CD4-positive, alpha-beta T cell treated with Interleukin-15 for 1 hour (primary cell): ENCODE measurements around the gene SLCO4A1.

Experiments used
- DNase-seq: peaks from one replicate; pipeline ENCODE4 v3.0.0-alpha.2; 2020

SLCO4A1 gene

GRCh38 chr20:62642051-62642665 lies at the start of gene SLCO4A1:
Gene SLCO4A1 (plus strand): TSS chr20:62642503. CDS start chr20:62656455, 13,952 bp downstream.
- peak; percentile 84 for DNase-seq

GRCh38 chr20:62592506-62593177 lies 49.7 kb upstream of the SLCO4A1 start:
- no peak for DNase-seq

- DNase-seq: no peak
These were observed 48.7 kb upstream of the SLCO4A1 start for GRCh38 chr20:62593616-62594015.

GRCh38 chr20:62595069-62595468 lies 47.2 kb upstream of the SLCO4A1 start:
- DNase-seq: no peak

- peak; percentile 37 for DNase-seq
These were observed 46.8 kb upstream of the SLCO4A1 start for GRCh38 chr20:62595491-62595890.

GRCh38 chr20:62596486-62596885 lies 45.8 kb upstream of the SLCO4A1 start:
- DNase-seq: no peak

GRCh38 chr20:62596921-62597320 lies 45.4 kb upstream of the SLCO4A1 start:
- no peak for DNase-seq

- no peak for DNase-seq
These were observed 44.7 kb upstream of the SLCO4A1 start for GRCh38 chr20:62597416-62598115.

- DNase-seq: peak; percentile 63
These were observed 43.5 kb upstream of the SLCO4A1 start for GRCh38 chr20:62598761-62599194.

- DNase-seq: no peak
These were observed 42.8 kb upstream of the SLCO4A1 start for GRCh38 chr20:62599216-62600110.

- DNase-seq: no peak
These were observed 41.1 kb upstream of the SLCO4A1 start for GRCh38 chr20:62601172-62601571.

GRCh38 chr20:62601714-62602113 lies 40.6 kb upstream of the SLCO4A1 start:
- DNase-seq: no peak

- DNase-seq: peak; percentile 60
These were observed 39.8 kb upstream of the SLCO4A1 start for GRCh38 chr20:62602550-62602949.

- peak; percentile 80 for DNase-seq
These were observed 39.0 kb upstream of the SLCO4A1 start for GRCh38 chr20:62603021-62603906.

- no peak for DNase-seq
These were observed 38.2 kb upstream of the SLCO4A1 start for GRCh38 chr20:62603907-62604785.

GRCh38 chr20:62604796-62605195 lies 37.5 kb upstream of the SLCO4A1 start:
- no peak for DNase-seq

GRCh38 chr20:62605236-62605943 lies 36.9 kb upstream of the SLCO4A1 start:
- no peak for DNase-seq

- DNase-seq: no peak
These were observed 36.3 kb upstream of the SLCO4A1 start for GRCh38 chr20:62606016-62606415.

GRCh38 chr20:62606551-62607201 lies 35.6 kb upstream of the SLCO4A1 start:
- peak; percentile 28 for DNase-seq
